ENCODE data around the gene SLC22A23. TPM values are rescaled to one million over a fixed set of nuclear protein-coding genes. Genes with fewer than 3 reads are reported as not detected.
"Not testable (repeated sequence)": the region's sequence is repeated elsewhere in the genome, so short reads cannot be mapped to it uniquely, and the experiment has no call there.

Gene SLC22A23
- total RNA-seq, 1 donor from 2014 or later = 0.52 TPM

- DNase-seq (ENCODE audit: low read depth) = no peak
- no peak overlapping the region for H3K4me3 ChIP-seq (ENCODE audit: low read depth, low read length)
- TF ChIP-seq CTCF (conservative IDR thresholded peaks at IDR 0.05; ENCODE audit: low read depth, low read length) = no peak
These were observed 71.1 kb downstream of the SLC22A23 start for GRCh38 chr6:3385660-3386151.

GRCh38 chr6:3385181-3385580 lies 71.7 kb downstream of the SLC22A23 start:
- not testable (repeated sequence) for H3K4me3 ChIP-seq (ENCODE audit: low read depth, low read length); DNase-seq (ENCODE audit: low read depth)

- H3K4me3 ChIP-seq (ENCODE audit: low read depth, low read length) = no peak overlapping the region
- TF ChIP-seq CTCF (conservative IDR thresholded peaks at IDR 0.05; ENCODE audit: low read depth, low read length) = no peak
- DNase-seq (ENCODE audit: low read depth) = no peak
These were observed 72.4 kb downstream of the SLC22A23 start for GRCh38 chr6:3384241-3385143.

GRCh38 chr6:3383525-3383924 lies 73.3 kb downstream of the SLC22A23 start:
- no peak overlapping the region for H3K4me3 ChIP-seq (ENCODE audit: low read depth, low read length)
- DNase-seq (ENCODE audit: low read depth) = no peak
- no peak for TF ChIP-seq CTCF (conservative IDR thresholded peaks at IDR 0.05; ENCODE audit: low read depth, low read length)

- H3K4me3 ChIP-seq (ENCODE audit: low read depth, low read length) = no peak overlapping the region
- DNase-seq (ENCODE audit: low read depth) = no peak
- no peak for TF ChIP-seq CTCF (conservative IDR thresholded peaks at IDR 0.05; ENCODE audit: low read depth, low read length)
These were observed 74.2 kb downstream of the SLC22A23 start for GRCh38 chr6:3382326-3383279.

GRCh38 chr6:3381233-3381921 lies 75.5 kb downstream of the SLC22A23 start:
- no peak for DNase-seq (ENCODE audit: low read depth)
- no peak for TF ChIP-seq CTCF (conservative IDR thresholded peaks at IDR 0.05; ENCODE audit: low read depth, low read length)
- H3K4me3 ChIP-seq (ENCODE audit: low read depth, low read length) = no peak overlapping the region
